HG03354 (cell line): ENCODE results near the gene OBP2B.
"Not testable (repeated sequence)": the region's sequence is repeated elsewhere in the genome, so short reads cannot be mapped to it uniquely, and the experiment has no call there.

Source experiments
- ATAC-seq: cut with Tn5 transposase; IDR thresholded peaks from one replicate; pipeline ENCODE4 v1.9.1; 2021; ENCODE audit warnings: mild to moderate bottlenecking; ENCODE audit not compliant: unreplicated experiment, poor library complexity, severe bottlenecking

Gene OBP2B

DNA sequence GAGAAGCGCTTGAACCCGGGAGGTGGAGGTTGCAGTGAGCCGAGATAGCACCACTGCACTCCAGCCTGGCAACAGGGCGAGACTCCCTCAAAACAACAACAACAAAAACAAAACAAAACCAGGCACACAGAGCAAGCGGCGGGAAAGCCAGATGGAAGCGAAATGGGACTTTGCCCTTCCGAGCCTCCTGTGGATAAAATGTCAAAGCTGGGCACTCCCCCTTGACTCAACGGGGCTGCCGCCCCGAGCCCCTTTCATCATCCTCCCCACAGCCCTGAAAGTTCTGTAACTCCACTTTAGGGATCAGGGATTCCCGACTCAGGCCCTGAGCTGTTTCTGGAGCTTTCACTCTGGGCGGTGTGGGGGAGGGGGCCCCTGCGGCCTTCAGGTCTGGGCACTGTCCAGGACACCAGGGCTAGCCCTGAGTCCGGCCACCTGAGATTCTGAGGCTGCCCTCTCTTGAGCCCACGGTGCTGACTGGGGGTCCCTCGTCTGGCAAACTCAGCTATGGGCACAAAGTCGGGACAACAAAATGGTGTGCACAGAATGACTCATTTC is 30.6 kb upstream of the OBP2B start:
- ATAC-seq, result no peak

DNA sequence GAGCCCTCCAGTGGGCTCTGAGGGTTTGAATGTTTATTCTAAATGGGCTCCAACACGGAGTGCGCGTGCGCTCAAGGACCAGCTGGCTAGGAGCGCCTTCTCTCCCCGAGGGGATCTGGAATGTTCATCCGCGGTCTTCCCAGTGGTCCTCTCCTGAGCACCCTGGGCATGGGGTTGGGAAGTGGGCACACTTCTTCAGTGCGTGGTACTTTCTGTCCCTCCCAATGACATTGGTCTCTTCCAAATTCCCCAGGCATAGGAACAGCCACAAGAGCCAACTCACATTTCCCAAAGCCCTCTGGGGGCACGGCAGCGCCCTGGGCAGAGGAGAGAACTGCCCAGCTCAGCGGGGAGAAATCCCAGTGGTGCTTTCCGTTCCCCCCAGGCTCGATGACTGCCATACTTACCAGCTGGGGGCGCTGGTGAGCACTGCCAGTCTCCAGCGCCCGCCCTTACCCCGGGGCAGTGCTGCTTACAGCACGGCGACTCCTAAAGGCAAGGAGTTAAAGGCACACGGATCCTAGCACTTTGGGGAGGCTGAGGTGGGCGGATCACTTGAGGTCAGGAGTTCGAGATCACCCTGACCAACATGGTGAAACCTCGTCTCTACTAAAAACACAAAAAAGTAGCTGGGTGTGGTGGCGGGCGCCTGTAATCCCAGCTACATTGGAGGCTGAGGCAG is 29.9 kb upstream of the OBP2B start:
- ATAC-seq, result no peak

DNA sequence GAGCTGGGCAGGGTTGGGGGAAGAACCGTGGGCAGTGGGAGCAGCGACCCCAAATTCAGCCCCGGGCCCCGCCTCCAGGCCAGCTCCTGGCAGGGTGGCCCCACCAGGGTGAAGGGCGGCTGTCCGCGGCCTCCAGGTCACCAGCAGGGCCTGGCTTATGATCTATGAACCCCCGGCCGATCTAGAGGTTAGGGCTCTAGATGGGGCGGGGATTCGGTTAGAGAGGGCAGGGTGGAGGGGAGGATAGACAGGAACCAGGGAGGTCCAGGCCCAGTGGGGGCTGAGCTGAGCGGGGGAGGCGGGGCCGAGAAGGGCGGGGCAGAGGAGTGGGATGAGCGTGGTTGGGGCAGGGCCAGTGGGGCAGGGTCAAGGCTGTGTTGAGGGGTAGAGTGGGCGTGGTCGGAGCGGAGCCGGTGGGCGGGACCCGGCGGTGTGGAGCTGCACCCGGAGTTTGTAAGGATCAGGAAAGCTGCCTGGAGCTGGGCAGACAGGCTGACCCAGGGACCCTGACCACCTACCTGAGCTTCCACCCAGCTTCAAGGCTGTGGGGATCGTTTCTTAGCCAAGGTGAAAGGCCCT is 29.3 kb upstream of the OBP2B start:
- no peak for ATAC-seq

DNA sequence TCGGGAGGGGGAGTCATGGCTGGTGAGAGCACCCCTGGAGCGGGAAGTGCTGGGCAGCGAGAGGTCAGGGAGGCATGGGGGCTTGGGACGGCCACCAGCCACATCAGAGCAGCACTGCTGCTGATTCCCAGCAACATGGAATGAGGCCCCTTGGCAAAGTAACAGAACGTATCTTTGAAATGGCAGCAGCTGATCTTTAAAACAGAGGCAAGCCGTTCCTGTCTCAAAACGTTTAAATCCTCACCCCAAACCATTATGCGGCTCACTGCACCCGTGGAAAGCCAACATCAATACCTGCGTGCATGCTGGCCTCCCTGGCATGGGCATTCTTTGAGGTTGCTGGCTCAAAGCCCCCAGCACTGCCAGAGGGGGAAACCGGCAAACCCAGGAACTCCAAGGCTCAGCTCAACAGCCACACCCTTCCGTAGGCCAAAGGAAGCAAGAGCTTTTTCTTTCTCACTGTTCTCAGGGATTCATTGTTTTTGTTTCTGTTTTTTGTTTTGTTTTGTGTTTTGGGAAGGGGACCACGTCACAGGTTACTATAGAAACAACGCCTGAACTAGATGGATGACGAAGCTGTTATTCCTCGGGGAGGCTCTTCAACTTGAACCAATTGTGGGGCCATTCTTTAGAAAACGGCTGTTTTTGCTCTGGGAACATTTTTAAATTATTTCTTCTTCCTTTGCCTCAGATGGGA is 28.1 kb upstream of the OBP2B start:
- ATAC-seq, result no peak

DNA sequence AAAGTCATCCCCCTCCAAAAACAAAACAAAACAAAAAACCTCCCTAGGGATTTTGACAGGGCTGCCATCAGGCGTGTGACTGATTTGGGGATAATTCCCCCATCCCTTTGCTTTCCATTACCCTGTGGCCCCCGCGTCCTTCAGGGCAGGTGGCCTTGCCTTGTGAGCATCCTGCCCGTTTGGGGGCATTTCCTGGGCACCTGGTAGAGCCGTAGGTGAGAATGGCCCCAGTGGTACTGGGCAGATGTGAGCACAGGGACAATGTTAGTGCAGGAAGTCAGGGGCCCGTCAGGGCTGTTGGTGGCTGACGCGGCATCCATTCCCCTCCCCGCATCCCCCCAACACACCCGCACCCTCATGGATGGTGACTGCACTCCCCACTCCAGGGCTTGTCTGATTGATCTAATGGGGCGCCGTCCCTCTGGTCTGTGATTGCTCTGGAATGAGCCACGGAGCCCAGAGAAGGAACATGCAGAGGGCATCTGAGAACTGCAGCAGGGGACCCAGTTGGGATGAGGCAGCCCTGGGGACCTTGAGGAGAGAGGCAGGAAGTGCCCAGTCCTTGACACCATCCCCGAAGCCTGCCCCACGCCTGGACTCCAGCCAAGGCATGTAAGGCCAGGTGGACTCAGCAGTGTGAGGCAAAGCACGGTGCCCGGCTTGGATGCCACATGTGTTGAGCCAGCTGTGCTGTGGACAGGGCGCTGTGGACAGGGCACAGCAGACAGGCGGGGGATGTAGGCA is 27.4 kb upstream of the OBP2B start:
- not testable (repeated sequence) for ATAC-seq

DNA sequence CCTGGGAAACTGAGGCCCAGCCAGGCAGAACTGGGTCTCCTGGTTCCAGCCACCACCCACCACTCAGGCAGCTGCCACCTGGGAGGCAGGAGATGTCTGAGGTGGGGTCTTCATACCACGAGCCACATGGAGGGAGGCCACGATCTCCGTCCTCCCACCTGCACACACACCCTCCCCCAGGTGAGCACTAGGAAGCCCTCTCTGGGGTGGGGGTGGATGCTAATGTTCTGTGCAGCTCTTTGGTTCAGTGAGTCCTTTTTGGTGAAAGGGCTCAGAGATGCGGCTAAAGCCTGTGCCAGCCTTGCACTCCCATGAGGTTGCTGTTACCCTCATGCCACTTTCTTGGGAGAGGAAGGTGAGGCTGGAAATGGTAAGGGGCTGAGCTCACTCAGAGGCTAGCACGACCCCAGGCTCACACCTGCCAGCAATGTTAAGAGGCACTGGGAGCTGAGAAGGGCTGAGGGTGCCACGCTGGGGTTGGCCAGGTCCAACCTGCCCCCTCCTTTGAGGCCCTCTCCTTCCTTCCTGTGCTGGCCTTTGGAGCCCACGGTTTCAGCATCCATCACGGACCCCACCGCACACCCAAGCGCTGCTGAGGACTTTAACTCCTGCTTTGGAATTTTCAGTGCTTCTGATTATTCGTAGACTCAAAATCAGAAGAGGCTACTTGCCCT is 26.6 kb upstream of the OBP2B start:
- no peak for ATAC-seq

DNA sequence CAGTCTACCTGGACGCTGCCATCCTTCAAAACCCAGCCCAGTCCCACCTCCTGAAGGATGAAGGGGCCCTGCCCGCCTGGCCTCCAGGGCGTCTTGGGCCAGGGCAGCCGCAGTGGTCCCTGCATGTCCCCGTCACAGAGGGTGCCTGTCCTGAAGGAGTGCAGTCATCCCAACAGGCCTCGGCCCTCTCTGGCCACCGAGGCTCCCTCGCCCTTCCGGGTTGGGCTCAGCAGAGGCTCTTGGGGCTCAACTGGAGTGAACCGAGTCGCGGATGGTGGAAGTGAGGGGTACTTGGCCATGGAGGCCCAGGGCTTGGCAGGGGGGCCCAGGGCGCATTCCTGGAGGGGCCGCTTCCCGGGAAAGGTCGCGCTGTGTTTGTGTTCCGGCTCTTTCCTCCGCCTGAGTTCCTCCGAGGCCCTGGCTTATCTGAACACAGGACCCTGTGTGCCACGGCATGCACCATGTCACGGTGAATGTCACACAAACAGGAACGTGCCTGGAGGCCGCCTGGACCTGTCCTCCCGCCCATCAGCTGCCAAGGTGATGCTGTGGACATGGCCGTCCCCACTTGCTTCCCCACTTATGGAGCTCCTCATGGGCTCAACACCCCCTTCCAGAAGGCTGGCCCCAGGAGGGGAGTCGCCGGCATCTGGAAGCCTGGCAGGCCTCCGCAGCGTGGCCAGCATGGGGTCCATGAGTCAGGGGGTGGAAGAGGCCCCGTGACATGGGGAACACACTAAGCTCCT is 25.7 kb upstream of the OBP2B start:
- ATAC-seq, result no peak

DNA sequence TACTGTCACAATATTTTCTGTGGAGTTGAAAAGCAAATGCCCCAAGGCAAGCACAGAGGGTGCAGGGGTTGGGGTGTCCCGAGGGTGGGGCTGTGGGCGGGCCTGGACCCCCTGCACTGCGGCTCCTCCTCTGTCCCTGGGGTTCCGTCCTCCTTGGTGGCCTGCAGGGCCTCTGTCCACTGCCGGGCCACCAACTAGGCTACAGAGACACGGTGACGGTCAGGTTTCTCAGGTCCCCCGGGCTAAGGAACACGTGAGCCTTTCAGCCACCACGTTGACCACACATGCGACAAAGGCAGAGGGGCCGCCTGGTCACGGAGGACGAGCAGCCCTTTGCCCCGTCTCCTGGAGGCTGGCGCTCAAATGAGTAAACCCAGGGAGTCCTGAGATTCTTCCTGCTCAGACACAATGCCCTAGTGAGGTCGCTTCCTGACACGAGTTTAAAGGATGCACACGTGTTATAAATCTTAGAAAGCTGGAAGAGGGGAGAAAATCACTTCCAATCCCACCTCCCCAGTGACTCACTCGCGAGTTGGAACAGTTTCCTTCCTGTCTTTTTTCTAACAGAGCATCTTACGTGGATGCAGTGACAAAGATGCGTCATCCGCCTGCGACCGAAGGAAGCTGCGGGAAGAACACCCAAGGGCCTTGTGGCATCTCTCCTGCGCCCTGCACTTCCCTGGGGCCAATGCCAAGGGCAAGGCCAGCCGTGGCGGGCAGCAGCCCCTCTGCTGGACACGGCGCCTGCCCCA is 24.8 kb upstream of the OBP2B start:
- ATAC-seq, result no peak

DNA sequence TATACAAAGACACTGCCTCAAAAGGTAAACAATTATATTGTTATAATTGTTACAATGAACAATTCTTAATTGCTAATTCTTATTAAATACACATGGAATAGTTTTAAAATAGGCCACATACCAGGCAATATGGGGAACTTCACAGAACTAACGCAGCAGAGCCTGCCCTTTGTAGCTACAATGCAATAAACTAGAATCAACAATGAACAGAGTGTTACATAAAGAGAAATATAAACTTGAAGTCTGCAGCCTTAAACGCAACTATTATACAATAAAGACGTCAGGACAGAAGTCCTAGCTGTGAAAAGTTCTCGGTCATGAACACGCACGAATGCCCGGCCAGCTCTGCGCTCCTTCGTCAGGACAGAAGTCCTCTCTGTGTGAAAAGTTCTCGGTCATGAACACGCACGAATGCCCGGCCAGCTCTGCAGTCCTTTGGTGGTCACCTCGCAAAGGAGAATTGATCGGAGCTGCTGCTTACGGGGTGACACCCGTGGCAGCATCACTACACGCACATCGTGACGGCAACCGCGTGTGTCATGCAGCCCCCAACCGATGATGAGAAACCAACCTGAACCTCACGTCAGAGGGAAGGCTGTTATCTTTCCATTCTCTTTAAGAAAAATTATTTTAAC is 23.0 kb upstream of the OBP2B start:
- ATAC-seq, result not testable (repeated sequence)

DNA sequence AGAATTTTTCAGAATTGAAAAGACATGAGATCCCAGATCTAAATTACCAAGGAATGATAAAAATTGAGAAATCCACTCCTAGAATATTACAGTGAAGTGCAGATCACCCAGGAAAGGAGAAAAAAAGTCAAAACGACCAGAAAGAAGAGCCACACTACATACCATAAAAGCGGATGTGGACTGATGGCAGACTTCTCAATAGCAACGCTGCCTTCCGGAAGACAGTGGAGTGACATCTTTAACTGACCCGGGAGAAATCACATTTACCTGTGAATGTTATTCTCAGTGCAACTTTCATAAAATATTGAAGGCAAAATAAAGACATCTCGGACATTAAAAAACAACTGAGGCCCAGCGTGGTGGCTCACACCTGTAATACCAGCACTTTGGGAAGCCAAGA is 21.5 kb upstream of the OBP2B start:
- not testable (repeated sequence) for ATAC-seq

DNA sequence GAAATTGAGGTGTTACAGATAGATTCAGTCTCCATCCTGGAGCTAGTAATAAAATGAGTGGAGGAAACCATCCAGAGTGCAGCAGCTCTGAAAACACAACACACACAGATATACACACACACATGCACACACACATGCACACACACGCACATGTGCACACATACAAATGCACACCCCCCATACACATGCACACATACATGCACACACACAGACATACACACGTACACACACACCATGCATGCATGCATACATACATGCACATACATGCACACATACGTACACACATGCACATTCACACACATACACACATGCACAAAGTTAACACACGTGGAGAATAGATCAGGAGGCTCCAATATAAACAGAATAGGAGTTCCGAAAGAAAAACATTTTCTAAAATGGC is 21.0 kb upstream of the OBP2B start:
- no peak for ATAC-seq

DNA sequence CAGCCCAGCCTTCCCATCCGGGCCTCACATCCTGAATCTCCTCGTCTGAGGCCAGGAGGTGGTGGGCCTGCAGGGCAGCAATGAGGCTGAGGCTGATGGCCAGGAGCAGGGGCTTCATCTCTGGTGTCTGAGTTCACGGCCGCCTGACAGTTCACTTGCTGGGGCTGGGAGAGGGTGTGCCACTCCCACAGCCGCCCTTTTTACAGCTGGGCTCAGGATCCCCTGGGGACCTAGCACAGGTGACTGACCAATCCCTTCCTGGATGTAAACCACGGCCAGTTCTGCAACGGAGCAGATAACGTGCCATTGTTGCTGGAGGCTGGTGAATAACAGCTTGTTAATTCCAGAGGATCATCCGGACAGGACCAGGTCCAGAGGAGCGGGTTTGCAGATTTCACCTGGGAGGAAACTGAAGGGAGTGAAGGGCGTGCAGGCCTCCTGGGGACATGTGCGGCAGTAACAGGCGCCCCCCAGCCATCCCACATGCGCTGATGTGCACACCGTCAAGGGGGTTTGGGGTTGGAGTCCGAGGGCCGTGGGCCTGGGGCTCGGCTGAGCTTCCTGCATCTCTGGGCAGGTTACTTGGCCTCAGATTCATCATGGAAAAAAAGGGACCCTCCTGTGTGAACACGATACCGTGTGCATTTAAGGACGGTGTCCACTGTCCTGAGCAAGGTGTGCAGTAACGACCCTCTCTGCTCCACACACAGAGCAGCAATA is 19.6 kb upstream of the OBP2B start:
- ATAC-seq, result not testable (repeated sequence)

DNA sequence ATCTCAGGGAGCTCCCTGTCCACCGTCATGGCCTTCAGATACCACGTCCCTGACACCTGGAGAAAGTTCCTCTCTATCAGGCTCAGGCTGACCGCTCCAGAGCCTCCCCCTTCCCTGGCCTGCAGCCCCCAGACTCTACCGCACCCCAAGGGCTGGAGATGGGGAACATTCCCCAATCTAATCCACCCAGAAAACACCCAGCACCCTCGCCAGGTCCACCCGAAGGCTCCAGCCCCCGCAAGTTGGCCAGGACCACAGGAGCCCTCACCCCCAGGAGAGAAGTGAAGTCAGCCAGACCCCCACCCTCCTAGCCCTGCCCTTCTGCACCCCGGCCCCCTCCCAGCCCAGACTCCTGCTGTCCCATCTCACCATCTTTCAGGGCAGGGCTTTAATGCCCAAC is 18.9 kb upstream of the OBP2B start:
- not testable (repeated sequence) for ATAC-seq

DNA sequence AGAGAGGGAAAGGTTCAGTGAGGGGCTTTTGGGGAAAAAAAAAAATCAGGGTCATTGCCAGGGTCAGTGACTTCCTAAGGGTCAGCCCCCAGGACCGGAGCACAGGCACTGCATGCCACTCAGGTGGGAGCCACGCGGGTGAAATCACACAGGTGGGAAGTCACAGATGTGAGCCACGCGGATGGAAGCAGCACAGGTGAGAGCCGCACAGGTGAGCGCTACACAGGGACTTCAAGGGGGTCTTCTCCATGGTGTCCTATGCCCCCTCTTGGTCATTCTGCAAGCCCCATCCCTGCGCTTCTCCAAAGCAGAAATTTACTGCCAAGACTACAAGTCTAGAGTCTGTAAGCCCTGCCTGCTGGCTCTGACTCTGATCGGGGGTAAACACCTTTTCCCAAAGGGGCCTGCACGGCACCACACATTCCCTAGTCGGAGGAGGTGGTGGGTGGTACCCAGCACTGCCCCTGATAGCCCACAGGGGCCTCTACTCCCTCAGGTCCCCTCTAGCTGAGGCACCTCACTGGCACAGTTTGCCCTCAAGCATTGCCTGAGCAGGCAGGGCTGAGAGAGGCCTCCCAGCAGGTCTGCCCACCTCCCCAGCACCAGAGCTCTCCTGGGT is 18.3 kb upstream of the OBP2B start:
- ATAC-seq, result no peak

DNA sequence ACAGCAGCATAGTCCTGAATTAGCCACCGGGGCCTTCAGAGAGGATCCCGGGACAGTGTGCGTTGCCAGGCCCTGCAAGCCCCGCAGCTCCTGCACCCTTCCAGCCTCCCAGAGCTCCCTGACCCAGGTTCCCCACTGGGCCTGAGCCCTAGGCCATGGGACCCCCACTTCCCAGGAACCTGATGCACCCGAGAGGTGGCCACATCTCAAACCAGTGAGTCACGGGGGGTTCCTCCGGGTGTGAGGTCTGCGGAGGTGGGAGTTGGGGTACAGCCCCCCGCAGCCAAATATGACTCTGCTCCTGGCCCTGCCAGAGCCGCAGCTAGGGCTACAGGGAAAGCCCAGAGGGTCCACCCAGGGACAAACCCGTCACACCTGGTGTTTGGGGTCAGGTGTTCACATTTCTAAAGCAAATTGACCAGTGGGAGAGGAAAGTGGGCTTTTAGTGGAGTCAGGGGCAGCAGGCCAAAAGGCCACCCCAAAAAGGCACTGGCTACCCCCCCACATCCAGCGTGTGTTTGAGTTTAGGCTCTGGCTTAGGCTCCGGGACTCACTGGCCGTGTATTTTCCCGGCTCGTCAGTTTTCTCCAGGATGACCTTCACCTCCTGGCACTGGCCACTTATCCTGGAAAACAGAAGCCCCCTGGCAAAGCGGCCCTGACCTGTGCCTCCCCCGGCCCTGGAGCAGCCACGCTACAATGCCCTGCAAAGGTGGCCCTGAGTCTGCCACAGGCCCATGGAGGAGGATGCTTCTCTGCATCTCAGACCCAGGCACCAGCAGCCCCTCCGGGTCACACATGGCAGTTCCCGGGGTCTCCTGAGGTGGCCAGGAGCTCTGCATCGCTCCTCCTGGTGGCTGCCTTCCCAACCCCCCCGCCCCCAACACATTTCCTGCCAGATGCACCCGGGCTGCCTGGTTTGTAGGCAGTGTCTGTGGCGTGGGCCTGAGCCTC is 17.4 kb upstream of the OBP2B start:
- no peak for ATAC-seq
